T-cell (primary cell): ENCODE measurements around the gene PDHX. TPM values are rescaled to one million over a fixed set of nuclear protein-coding genes. Genes with fewer than 3 reads are reported as not detected.

ENCODE experiments used
- ATAC-seq, 4 experiments: fragments of 200-7000 bp in 3 of 4; fragments of 150-1000 bp in 1 of 4; cut with Tn5 transposase; replicated peaks in 1 of 4; 1 replicate in 3 of 4; 2 replicates in 1 of 4; pipeline ENCODE4 v1.10.0; 2021; ENCODE audit warnings: moderate library complexity in 3 of 4, mild to moderate bottlenecking in 2 of 4, moderate number of reproducible peaks in 1 of 4
- CTCF ChIA-PET, 2 donors: fragments of 300-600 bp; sonication (Branson Sonifier 250); formaldehyde crosslinking; loops; one replicate each; lab custom pipeline; 2022; ENCODE audit warnings: antibody characterized with exemption in 2 of 2; lab: Charles Lee
- POLR2A ChIA-PET, 2 donors: fragments of 300-600 bp; sonication (Branson Sonifier 250); formaldehyde crosslinking; loops; one replicate each; lab custom pipeline; 2022; ENCODE audit warnings: antibody characterized with exemption in 2 of 2; lab: Charles Lee
- DNase-seq, 35 experiments: peaks; one replicate each; pipeline versions ENCODE4 v3.0.0 to v3.0.0-alpha.2; 2013 to 2023
- H3K27ac ChIP-seq: one replicate; pipeline ENCODE4 v1.5.1; 2013; ENCODE audit warnings: low read length
- H3K27me3 ChIP-seq, 2 experiments: replicated peaks in 1 of 2; 1 replicate in 1 of 2; 2 replicates in 1 of 2; pipeline versions ENCODE4 v1.6.1 to v1.7.0; 2013; ENCODE audit warnings: low read length in 1 of 2, mixed read lengths in 1 of 2; ENCODE audit not compliant: control insufficient read depth in 2 of 2, insufficient read depth in 2 of 2; ENCODE audit errors: extremely low read depth in 1 of 2
- H3K36me3 ChIP-seq, 2 donors: 1 replicate in 1 of 2; 2 replicates in 1 of 2; pipeline versions ENCODE4 v1.6.1 to v1.7.0; 2013; ENCODE audit warnings: low read length in 1 of 2; ENCODE audit not compliant: control insufficient read depth in 2 of 2, insufficient read depth in 1 of 2; ENCODE audit errors: extremely low read depth in 1 of 2
- H3K4me1 ChIP-seq, 2 experiments: 1 replicate in 1 of 2; 2 replicates in 1 of 2; pipeline versions ENCODE4 v1.6.1 to v1.7.0; 2013; ENCODE audit warnings: low read length in 2 of 2, mixed read lengths in 1 of 2; ENCODE audit not compliant: insufficient read depth in 2 of 2, control insufficient read depth in 1 of 2; ENCODE audit errors: extremely low read depth in 1 of 2
- H3K4me3 ChIP-seq, 2 donors: 1 replicate in 1 of 2; 2 replicates in 1 of 2; pipeline versions ENCODE4 v1.5.1 to v1.7.0; 2013; ENCODE audit warnings: mild to moderate bottlenecking in 2 of 2, low read length in 1 of 2, moderate library complexity in 1 of 2; ENCODE audit not compliant: control insufficient read depth in 1 of 2; ENCODE audit errors: extremely low read depth in 1 of 2
- H3K9me3 ChIP-seq: 2 replicates; pipeline ENCODE4 v1.7.0; 2013
- H3K27ac Mint-ChIP-seq, 2 donors: one replicate each; pipeline ENCODE4 v1.8.0; 2020 to 2021; ENCODE audit warnings: mild to moderate bottlenecking in 2 of 2, mixed read lengths in 2 of 2
- H3K27me3 Mint-ChIP-seq, 2 donors: one replicate each; pipeline ENCODE4 v1.8.0; 2021 to 2022; ENCODE audit warnings: mixed read lengths in 2 of 2
- H3K36me3 Mint-ChIP-seq: one replicate; pipeline ENCODE4 v1.8.0; 2021; ENCODE audit warnings: mixed read lengths
- H3K4me1 Mint-ChIP-seq, 3 donors: one replicate each; pipeline ENCODE4 v1.8.0; 2020 to 2022; ENCODE audit warnings: mixed read lengths in 3 of 3, mild to moderate bottlenecking in 1 of 3
- H3K4me3 Mint-ChIP-seq, 3 donors: one replicate each; pipeline ENCODE4 v1.8.0; 2020 to 2022; ENCODE audit warnings: mild to moderate bottlenecking in 3 of 3, mixed read lengths in 3 of 3, moderate library complexity in 3 of 3
- H3K9me3 Mint-ChIP-seq, 3 donors: one replicate each; pipeline ENCODE4 v1.8.0; 2020 to 2022; ENCODE audit warnings: mixed read lengths in 3 of 3
- WGBS: methylation state at CpG from one replicate; pipeline ENCODE4 v1.1.5; 2013; ENCODE audit warnings: missing lambda C conversion rate; ENCODE audit not compliant: insufficient coverage; 5-methylcytosine and 5-hydroxymethylcytosine counted together
- total RNA-seq, 35 experiments: library from RNA in 6 of 35; stranded (reverse) in 6 of 35; fragments of 120-200 nt in 1 of 35; gene quantifications; one replicate each; pipeline versions ENCODE4 v1.2.1 to v1.2.4 and lab custom pipeline; 2013 to 2026

Gene PDHX
- total RNA-seq, 5 donors from 2014 or later (not counting 1 experiment from before 2014, with no cell fraction given) = 21.7 to 36.4 (median 26.1) TPM

DNA sequence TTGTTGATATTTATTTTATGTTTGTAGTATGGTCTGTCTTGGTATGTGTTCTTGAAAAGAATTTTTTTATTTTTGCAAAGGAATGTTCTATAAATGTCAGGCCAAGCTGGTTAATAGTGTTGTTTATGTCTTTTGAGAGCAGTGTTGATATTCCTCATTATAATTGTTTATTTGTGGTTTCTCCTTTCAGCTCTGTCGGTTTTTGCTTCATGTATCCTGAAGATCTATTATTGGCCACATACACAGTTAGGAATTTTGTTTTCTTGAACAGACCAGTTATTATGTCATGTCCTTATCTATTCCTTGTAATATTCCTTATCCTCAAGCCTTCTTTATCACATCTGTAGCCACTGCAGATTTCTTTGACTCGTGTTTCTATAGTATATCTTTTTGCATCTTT is 56.5 kb downstream of the PDHX start:
- WGBS = 80% methylated on average over 1 of the region's 2 CpGs
- no peak overlapping the region for H3K27ac Mint-ChIP-seq
- H3K9me3 Mint-ChIP-seq = no peaks in the 10 kb centered on the region
- no peak overlapping the region for H3K27ac ChIP-seq
- POLR2A ChIA-PET = interaction anchor here in 1 of 2 donors (0.5 kb wide), 1 partner anchor 57 kb away, joined by 3 read pairs; no protein-coding TSS in a partner anchor
- H3K4me3 ChIP-seq = no peak overlapping the region
- peaks cover 15 to 34% (median 23%) of the 10 kb centered on the region in 3 donors for H3K4me1 Mint-ChIP-seq
- no peaks in the 10 kb centered on the region for H3K9me3 ChIP-seq
- H3K27me3 ChIP-seq = no peaks in the 10 kb centered on the region
- H3K4me3 Mint-ChIP-seq = no peak overlapping the region
- CTCF ChIA-PET = no interaction called here
- ATAC-seq = no peak
- no peaks in the 10 kb centered on the region for H3K27me3 Mint-ChIP-seq
- H3K4me1 ChIP-seq = peaks cover 0 to 4% of the 10 kb centered on the region in 2 experiments
- no peak for DNase-seq
- H3K36me3 ChIP-seq = peaks cover 8 to 23% of the 10 kb centered on the region in 2 donors
- peaks cover 76% of the 10 kb centered on the region for H3K36me3 Mint-ChIP-seq

DNA sequence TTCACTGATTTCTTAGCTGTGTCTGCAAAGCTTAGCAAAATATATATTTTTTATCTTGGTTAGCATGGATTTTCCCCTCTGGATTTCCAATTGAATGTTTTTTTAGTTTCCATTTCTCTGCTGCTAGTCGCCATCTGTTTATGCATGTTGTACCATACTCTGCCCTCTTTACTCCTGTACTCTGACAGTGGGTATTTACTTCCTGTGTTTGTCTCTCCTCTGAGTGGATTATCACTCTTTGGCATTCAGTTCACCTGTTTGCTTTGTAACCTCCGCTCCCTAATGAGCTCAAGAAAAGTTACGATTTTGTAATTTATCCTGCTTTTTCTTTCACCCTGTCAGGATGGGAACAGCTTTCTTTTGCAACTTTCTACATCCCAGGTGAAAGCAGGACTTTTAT is 59.1 kb downstream of the PDHX start:
- no CpG with 5 or more reads among the region's 3 CpGs for WGBS
- Histone ChIP-seq H3K36me3 (peaks cover under 1 to 27% of the 10 kb centered on the region in 2 donors), H3K9me3 (no peaks in the 10 kb centered on the region), H3K4me1 (peaks cover 0 to 2% of the 10 kb centered on the region in 2 experiments), H3K27me3 (no peaks in the 10 kb centered on the region), H3K4me3 (no peak overlapping the region), H3K27ac (no peak overlapping the region)
- POLR2A ChIA-PET = no interaction called here
- H3K9me3 Mint-ChIP-seq = peaks cover 0 to 1% (median 0%) of the 10 kb centered on the region in 3 donors
- H3K36me3 Mint-ChIP-seq = peaks cover 66% of the 10 kb centered on the region
- H3K27me3 Mint-ChIP-seq = no peaks in the 10 kb centered on the region
- DNase-seq (no peak), ATAC-seq (no peak)
- no peak overlapping the region for H3K27ac Mint-ChIP-seq
- H3K4me3 Mint-ChIP-seq = no peak overlapping the region
- CTCF ChIA-PET = interaction anchor here in 1 of 2 donors (0.6 kb wide), 1 partner anchor 187 kb away, joined by 3 read pairs; no protein-coding TSS in a partner anchor
- H3K4me1 Mint-ChIP-seq = peaks cover 16 to 34% (median 22%) of the 10 kb centered on the region in 3 donors

- H3K9me3 Mint-ChIP-seq = peaks cover 0 to 4% (median 0%) of the 10 kb centered on the region in 3 donors
- no peak overlapping the region for H3K27ac Mint-ChIP-seq
- ATAC-seq (no peak), DNase-seq (no peak)
- Histone ChIP-seq H3K27ac (no peak overlapping the region), H3K36me3 (peaks cover 0 to 27% of the 10 kb centered on the region in 2 donors), H3K9me3 (no peaks in the 10 kb centered on the region), H3K27me3 (no peaks in the 10 kb centered on the region), H3K4me1 (peaks cover 0 to 2% of the 10 kb centered on the region in 2 experiments), H3K4me3 (no peak overlapping the region)
- ChIA-PET POLR2A (no interaction called here), CTCF (no interaction called here)
- H3K36me3 Mint-ChIP-seq = peaks cover 63% of the 10 kb centered on the region
- H3K4me1 Mint-ChIP-seq = peaks cover 17 to 34% (median 22%) of the 10 kb centered on the region in 3 donors
- H3K27me3 Mint-ChIP-seq = no peaks in the 10 kb centered on the region
- H3K4me3 Mint-ChIP-seq = no peak overlapping the region
Measured at GRCh38 chr11:34976496-34977088, 60.2 kb downstream of the PDHX start.

GRCh38 chr11:34977089-34977912 is 60.9 kb downstream of the PDHX start:
- Mint-ChIP-seq H3K9me3 (peaks cover 0 to 4% (median 0%) of the 10 kb centered on the region in 3 donors), H3K36me3 (peaks cover 66% of the 10 kb centered on the region), H3K27ac (peak overlapping the region in 1 of 2 donors; percentile 4), H3K27me3 (no peaks in the 10 kb centered on the region), H3K4me1 (peaks cover 17 to 34% (median 22%) of the 10 kb centered on the region in 3 donors), H3K4me3 (no peak overlapping the region)
- Histone ChIP-seq H3K4me3 (no peak overlapping the region), H3K27me3 (no peaks in the 10 kb centered on the region), H3K27ac (no peak overlapping the region), H3K36me3 (peaks cover 0 to 26% of the 10 kb centered on the region in 2 donors), H3K9me3 (no peaks in the 10 kb centered on the region), H3K4me1 (peaks cover 0 to 2% of the 10 kb centered on the region in 2 experiments)
- DNase-seq (no peak), ATAC-seq (no peak)
- ChIA-PET POLR2A (interaction anchor here in 1 of 2 donors (0.6 kb wide), 1 partner anchor 53 kb away, joined by 3 read pairs; no protein-coding TSS in a partner anchor), CTCF (no interaction called here)
- WGBS = no CpG with 5 or more reads among the region's 6 CpGs

DNA sequence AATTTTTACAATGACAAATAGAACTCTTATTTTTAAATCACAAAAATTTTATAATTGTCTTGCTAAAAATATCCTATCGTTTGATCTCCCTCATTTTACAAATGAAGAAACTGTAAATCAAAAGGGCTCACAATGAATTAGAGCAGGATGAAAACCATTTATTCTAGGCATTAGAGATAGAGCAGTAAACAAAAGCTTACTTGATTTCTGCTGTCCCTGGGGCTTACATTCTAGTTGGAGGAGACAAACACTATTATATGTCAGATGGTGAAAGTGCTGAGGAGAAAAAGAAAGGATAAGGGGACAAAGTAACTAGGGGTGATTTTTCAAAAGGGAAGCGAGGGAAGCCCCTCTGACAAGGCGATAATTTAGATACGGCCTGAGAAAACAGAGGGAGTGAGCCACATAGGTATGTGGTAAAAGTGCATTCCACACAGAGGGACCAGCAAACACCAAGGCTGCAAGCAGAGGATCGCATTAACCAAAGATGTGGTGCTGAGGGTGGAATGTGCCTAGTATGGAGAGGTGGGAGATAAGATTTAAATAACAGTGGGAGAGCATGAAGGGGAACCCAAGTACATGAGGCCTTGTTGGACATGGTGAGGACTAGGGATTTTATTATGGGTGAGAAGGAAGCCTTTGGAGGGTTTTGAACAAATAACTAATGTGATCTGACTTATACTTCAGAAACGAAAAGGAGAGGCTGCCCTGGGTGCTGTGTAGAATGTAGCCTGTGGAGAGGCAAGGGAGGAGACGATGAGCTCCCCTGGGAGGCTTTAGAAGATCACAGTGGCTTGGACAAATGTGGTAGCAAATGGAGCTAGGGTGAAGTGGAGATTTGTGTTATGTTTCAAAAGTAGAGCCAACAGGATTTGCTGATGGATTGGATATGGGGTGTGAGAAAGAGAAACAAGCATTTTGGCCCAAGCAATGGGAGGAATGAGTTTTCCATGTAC is 62.1 kb downstream of the PDHX start:
- Mint-ChIP-seq H3K4me3 (no peak overlapping the region), H3K27me3 (no peaks in the 10 kb centered on the region), H3K9me3 (peaks cover 0 to 4% (median 0%) of the 10 kb centered on the region in 3 donors), H3K27ac (peak overlapping the region in 1 of 2 donors; percentile 29), H3K36me3 (peaks cover 60% of the 10 kb centered on the region), H3K4me1 (peaks cover 17 to 26% (median 22%) of the 10 kb centered on the region in 3 donors)
- WGBS = 100% methylated on average over 6 of the region's 7 CpGs
- DNase-seq = no peak
- CTCF ChIA-PET = interaction anchor here in 1 of 2 donors (0.6 to 1.7 kb wide), 2 partner anchors 92 to 327 kb away, joined by 3 to 5 read pairs; no protein-coding TSS in a partner anchor
- ATAC-seq = no peak
- no peaks in the 10 kb centered on the region for H3K27me3 ChIP-seq
- peaks cover 0 to 2% of the 10 kb centered on the region in 2 experiments for H3K4me1 ChIP-seq
- H3K4me3 ChIP-seq = no peak overlapping the region
- H3K36me3 ChIP-seq = peaks cover 0 to 23% of the 10 kb centered on the region in 2 donors
- H3K27ac ChIP-seq = no peak overlapping the region
- no peaks in the 10 kb centered on the region for H3K9me3 ChIP-seq
- POLR2A ChIA-PET = interaction anchor here in 1 of 2 donors (0.6 kb wide), 2 partner anchors 34 to 54 kb away, joined by 3 read pairs; no protein-coding TSS in a partner anchor
